Upper lobe of right lung (tissue), 1 donor: ENCODE results near the gene SMIM28. TPM values are rescaled to one million over a fixed set of nuclear protein-coding genes. Genes with fewer than 3 reads are reported as not detected.

Experiments used
- ATAC-seq: fragments of 200-7000 bp; cut with Tn5 transposase; one replicate; pipeline ENCODE4 v1.9.1; 2020; ENCODE audit warnings: mild to moderate bottlenecking, moderate library complexity
- DNase-seq: peaks from one replicate; pipeline ENCODE4 v3.0.0-alpha.2; 2020
- H3K27ac ChIP-seq: fragments of 200-600 bp; one replicate; pipeline ENCODE4 v1.8.0; 2022
- H3K27me3 ChIP-seq: fragments of 200-600 bp; one replicate; pipeline ENCODE4 v1.8.0; 2022; ENCODE audit warnings: mild to moderate bottlenecking
- H3K36me3 ChIP-seq: fragments of 200-600 bp; one replicate; pipeline ENCODE4 v1.8.0; 2022
- H3K4me1 ChIP-seq: fragments of 200-600 bp; one replicate; pipeline ENCODE4 v1.8.0; 2022
- H3K4me3 ChIP-seq: fragments of 200-600 bp; one replicate; pipeline ENCODE4 v1.8.0; 2022; ENCODE audit warnings: mild to moderate bottlenecking
- H3K9me3 ChIP-seq: fragments of 200-600 bp; one replicate; pipeline ENCODE4 v1.8.0; 2022
- CTCF ChIP-seq: fragments of 200-600 bp; IDR thresholded peaks from one replicate; pipeline ENCODE4 v1.8.0; 2022; ENCODE audit warnings: antibody characterized with exemption
- intact Hi-C: fragments of 100-400 bp; cut with DNase I; formaldehyde crosslinking; loops from one replicate; pipeline ENCODE4 v1.11.0; 2022
- total RNA-seq: library from RNA; stranded (reverse); fragmentation: NEBNext Ultra II Directional; extraction: Animal tissue kit (Norgen Biotek cat#: 25700); gene quantifications from one replicate; pipeline ENCODE4 v1.2.1, GENCODE V29; 2021
- donor health status: DM: no; HTN: yes; CAD: no; lungs with severe emphysema.

The SMIM28 gene
- total RNA-seq, 1 donor from 2014 or later = not detected

DNA sequence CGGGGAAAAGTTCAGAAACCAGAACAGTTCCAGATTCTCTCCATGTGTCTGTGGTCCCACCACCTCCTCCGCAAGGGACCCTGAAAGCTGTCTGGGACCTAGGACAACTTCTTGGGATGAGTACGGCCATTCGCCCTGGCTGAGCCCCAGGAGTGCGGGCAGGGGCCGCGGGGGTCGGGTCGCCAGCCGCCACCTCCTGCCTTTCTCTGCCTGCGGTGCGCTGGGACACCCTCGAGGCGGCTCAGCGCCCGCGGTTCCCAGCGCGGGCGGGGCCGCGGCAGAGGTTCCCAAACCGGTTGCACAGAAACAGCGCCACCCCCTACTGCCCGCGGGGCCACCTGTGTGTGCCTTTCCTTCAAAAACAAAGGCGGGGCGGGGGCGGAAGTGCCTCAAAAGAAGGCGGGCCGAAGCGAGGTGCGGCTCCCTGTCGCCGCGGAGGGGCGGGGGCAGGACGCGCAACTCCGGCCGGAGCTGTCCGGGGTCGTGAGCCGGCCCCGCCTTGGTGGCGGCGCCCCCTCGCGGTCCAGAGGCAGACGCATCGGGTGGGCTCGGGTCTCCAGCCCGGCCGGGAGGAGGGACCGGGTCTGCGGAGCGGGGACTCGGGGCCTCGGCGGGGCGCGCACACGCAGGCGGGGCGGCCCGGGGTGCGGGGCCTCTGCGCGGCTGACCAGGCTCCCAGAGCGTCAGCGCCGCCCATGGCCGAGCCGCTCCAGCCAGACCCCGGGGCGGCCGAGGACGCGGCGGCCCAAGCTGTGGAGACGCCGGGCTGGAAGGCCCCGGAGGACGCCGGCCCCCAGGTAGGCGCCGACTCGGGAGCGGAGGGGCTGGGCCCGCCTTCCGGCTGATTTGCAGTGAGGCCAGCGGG lies 26.3 kb downstream of the SMIM28 start, which contains the start of gene HEBP2:
Gene HEBP2 (plus strand): TSS at position 423 of the 865 bp plus-strand sequence. CDS start 273 bp downstream, at position 696.
- intact Hi-C loops = no loop called here
- DNase-seq (peak; percentile 98), ATAC-seq (peak; percentile 96)
- H3K27ac ChIP-seq = peak within 1 kb of the TSS; percentile 90
- TF ChIP-seq CTCF = peak; percentile 59
- H3K27me3 ChIP-seq = no peaks in the 10 kb centered on the region
- peak within 1 kb of the TSS; percentile 64 for H3K4me3 ChIP-seq
- peaks cover 5% of the 10 kb centered on the region for H3K4me1 ChIP-seq
- peaks cover 33% of the 10 kb centered on the region for H3K36me3 ChIP-seq
- no peaks in the 10 kb centered on the region for H3K9me3 ChIP-seq

DNA sequence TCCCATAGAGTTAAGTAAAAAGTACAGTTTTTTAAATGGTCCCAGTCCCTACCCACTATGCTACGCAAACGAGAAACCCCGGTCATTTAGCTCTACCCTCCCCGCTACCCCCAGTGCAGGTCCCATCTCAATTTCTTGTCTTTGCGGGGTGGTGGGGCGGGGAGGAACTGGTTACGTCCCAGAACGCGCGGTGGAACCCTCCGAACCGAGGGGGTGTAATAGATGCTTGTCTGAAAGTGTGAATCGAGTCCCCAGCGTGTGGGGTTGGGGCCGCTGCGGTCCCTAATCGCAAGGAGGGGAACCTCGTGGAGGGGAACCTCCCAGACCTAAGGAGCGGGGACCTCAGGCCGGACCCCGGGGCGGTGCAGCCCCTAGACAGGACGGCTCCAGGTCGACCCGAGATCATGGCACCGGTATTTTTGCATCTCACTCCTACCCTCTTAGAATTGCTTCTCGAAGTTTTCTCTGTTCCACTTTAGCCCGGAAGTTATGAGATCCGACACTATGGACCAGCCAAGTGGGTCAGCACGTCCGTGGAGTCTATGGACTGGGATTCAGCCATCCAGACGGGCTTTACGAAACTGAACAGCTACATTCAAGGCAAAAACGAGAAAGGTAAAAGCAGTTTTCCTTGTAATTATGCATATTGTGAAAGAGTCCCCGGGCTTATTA lies 27.1 kb downstream of the SMIM28 start:
- intact Hi-C loops = no loop called here
- H3K9me3 ChIP-seq = no peaks in the 10 kb centered on the region
- H3K27ac ChIP-seq = peak overlapping the region; percentile 90
- peak; percentile 2 for ATAC-seq
- no peaks in the 10 kb centered on the region for H3K27me3 ChIP-seq
- TF ChIP-seq CTCF = no peak
- peaks cover 8% of the 10 kb centered on the region for H3K4me1 ChIP-seq
- H3K36me3 ChIP-seq = peaks cover 41% of the 10 kb centered on the region
- peak; percentile 70 for DNase-seq
- H3K4me3 ChIP-seq = peak overlapping the region; percentile 64

- TF ChIP-seq CTCF = no peak
- H3K4me3 ChIP-seq = no peak overlapping the region
- H3K9me3 ChIP-seq = no peaks in the 10 kb centered on the region
- ATAC-seq (no peak), DNase-seq (no peak)
- H3K36me3 ChIP-seq = peaks cover 48% of the 10 kb centered on the region
- H3K4me1 ChIP-seq = peaks cover 18% of the 10 kb centered on the region
- intact Hi-C loops = no loop called here
- no peak overlapping the region for H3K27ac ChIP-seq
- no peaks in the 10 kb centered on the region for H3K27me3 ChIP-seq
These were observed 28.2 kb downstream of the SMIM28 start for GRCh38 chr6:138405816-138406413.

DNA sequence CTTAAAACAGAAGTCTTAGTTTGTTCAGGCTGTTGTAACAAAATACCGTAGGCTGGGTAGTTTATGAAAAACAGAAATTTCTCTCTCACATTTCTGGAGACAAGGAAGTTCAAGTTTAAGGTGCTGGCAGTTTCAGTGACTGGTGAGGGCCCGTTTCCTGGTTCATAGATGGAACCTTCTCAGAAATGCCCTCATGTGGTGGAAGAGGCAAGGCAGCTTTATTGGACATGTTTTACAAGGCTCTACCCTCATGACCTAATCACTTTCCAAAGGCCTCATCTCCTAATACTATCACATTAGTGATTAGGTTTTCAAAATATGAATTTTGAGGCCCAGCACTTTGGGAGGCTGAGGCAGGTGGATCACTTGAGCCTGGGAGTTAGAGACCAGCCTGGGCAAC lies 28.7 kb downstream of the SMIM28 start:
- DNase-seq = no peak
- peaks cover 18% of the 10 kb centered on the region for H3K4me1 ChIP-seq
- no peaks in the 10 kb centered on the region for H3K9me3 ChIP-seq
- TF ChIP-seq CTCF = no peak
- ATAC-seq = no peak
- intact Hi-C loops = no loop called here
- H3K4me3 ChIP-seq = no peak overlapping the region
- H3K27me3 ChIP-seq = no peaks in the 10 kb centered on the region
- H3K27ac ChIP-seq = no peak overlapping the region
- peaks cover 53% of the 10 kb centered on the region for H3K36me3 ChIP-seq

DNA sequence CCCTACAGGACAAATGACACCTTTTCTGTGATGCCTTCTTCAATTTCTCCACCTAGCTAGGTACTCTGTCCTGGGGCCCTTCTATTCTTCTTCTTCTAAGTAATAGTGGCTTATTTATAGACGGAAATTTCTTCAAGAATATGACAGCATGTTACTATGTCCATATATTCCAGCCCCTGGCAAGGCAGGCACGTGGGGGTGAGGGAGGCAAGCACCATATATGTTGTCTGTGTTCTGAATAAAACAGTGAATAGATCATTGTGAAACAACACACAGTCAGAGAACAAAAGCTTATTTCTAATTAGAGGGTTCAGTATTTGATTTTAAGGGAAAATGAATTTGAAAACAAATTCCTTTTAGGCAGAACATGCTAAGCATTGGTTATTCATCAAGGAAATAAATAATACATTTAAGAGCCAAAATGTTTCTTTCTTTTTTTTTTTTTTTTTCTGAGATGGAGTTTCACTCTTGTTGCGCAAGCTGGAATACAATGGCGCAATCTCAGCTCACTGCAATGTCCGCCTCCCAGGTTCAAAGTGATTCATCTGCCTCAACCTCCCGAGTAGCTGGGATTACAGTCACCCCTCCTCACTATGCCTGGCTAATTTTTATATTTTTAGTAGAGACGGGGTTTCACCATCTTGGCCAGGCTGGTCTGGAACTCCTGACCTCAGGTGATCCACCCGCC lies 32.5 kb downstream of the SMIM28 start:
- Histone ChIP-seq H3K4me1 (peaks cover 13% of the 10 kb centered on the region), H3K36me3 (peaks cover 80% of the 10 kb centered on the region), H3K27me3 (no peaks in the 10 kb centered on the region), H3K27ac (no peak overlapping the region), H3K4me3 (no peak overlapping the region), H3K9me3 (no peaks in the 10 kb centered on the region)
- ATAC-seq = no peak
- intact Hi-C loops = no loop called here
- DNase-seq = no peak
- TF ChIP-seq CTCF = no peak
